Non-pigmented ciliary epithelial cell (primary cell): ENCODE results near the gene SHISAL1.

ENCODE experiments used
- DNase-seq: peaks from one replicate; pipeline ENCODE4 v3.0.0-alpha.2; 2010; ENCODE audit warnings: low read depth

Gene SHISAL1

GRCh38 chr22:44342347-44342956, 29.7 kb upstream of the SHISAL1 start:
- no peak for DNase-seq

GRCh38 chr22:44341431-44342346, 28.9 kb upstream of the SHISAL1 start:
- DNase-seq = no peak

- DNase-seq = no peak
Observed at GRCh38 chr22:44340271-44341239, 27.8 kb upstream of the SHISAL1 start.

- no peak for DNase-seq
Observed at GRCh38 chr22:44338906-44339305, 26.2 kb upstream of the SHISAL1 start.

GRCh38 chr22:44338177-44338810, 25.5 kb upstream of the SHISAL1 start:
- no peak for DNase-seq

GRCh38 chr22:44337678-44338004, 24.9 kb upstream of the SHISAL1 start:
- no peak for DNase-seq

- no peak for DNase-seq
Observed at GRCh38 chr22:44336962-44337677, 24.4 kb upstream of the SHISAL1 start.

GRCh38 chr22:44335903-44336803, 23.4 kb upstream of the SHISAL1 start:
- DNase-seq = no peak

GRCh38 chr22:44335066-44335839, 22.5 kb upstream of the SHISAL1 start:
- DNase-seq = no peak

GRCh38 chr22:44333847-44334635, 21.3 kb upstream of the SHISAL1 start:
- DNase-seq = no peak

GRCh38 chr22:44332946-44333345, 20.2 kb upstream of the SHISAL1 start:
- DNase-seq = no peak

GRCh38 chr22:44331881-44332714, 19.3 kb upstream of the SHISAL1 start:
- no peak for DNase-seq

GRCh38 chr22:44330744-44331660, 18.3 kb upstream of the SHISAL1 start:
- DNase-seq = no peak

GRCh38 chr22:44330188-44330743, 17.5 kb upstream of the SHISAL1 start:
- DNase-seq = no peak

GRCh38 chr22:44329179-44329796, 16.5 kb upstream of the SHISAL1 start:
- DNase-seq = no peak

- DNase-seq = no peak
Observed at GRCh38 chr22:44328762-44329161, 16.0 kb upstream of the SHISAL1 start.
